Brain microvascular endothelial cell (primary cell): Measurements from ENCODE around the gene MAP2K1.

Source experiments
- DNase-seq: peaks from one replicate; pipeline ENCODE4 v3.0.0-alpha.2; 2020
- H3K27ac ChIP-seq: fragments of 250-450 bp; sonication (Bioruptor Pico); 2 replicates; pipeline ENCODE4 v1.5.1; 2020; ENCODE audit warnings: mild to moderate bottlenecking, moderate library complexity
- H3K27me3 ChIP-seq: fragments of 250-450 bp; sonication (Bioruptor Pico); replicated peaks from 2 replicates; pipeline ENCODE4 v1.5.1; 2020; ENCODE audit warnings: mild to moderate bottlenecking
- H3K36me3 ChIP-seq: fragments of 250-450 bp; sonication (Bioruptor Pico); replicated peaks from 2 replicates; pipeline ENCODE4 v1.5.1; 2020; ENCODE audit warnings: mild to moderate bottlenecking
- H3K4me3 ChIP-seq: 2 replicates; pipeline ENCODE4 v1.5.1; 2011; ENCODE audit warnings: low read depth, mild to moderate bottlenecking, control low read depth, low read length, moderate library complexity
- CTCF ChIP-seq: IDR thresholded peaks from 2 replicates; pipeline ENCODE4 v1.5.1; 2011; ENCODE audit warnings: low read depth, mild to moderate bottlenecking, moderate library complexity, low read length, control low read depth, inconsistent platforms; ENCODE audit errors: missing control alignments
- in situ Hi-C: cut with HindIII; loops from 2 replicates; pipeline ENCODE4 v1.10.0; 2017; ENCODE audit warnings: low sequenced_read_pairs, low pct_ligation_motif_present

Gene MAP2K1

GRCh38 chr15:66481107-66481856, 94.6 kb downstream of the MAP2K1 start:
- TF ChIP-seq CTCF = no peak
- no peak for DNase-seq
- in situ Hi-C loops = no loop called here
- Histone ChIP-seq H3K4me3 (no peak overlapping the region), H3K27me3 (no peaks in the 10 kb centered on the region), H3K27ac (no peak overlapping the region), H3K36me3 (peaks cover 19% of the 10 kb centered on the region)

GRCh38 chr15:66482539-66482938, 95.8 kb downstream of the MAP2K1 start:
- Histone ChIP-seq H3K27ac (no peak overlapping the region), H3K36me3 (peaks cover 30% of the 10 kb centered on the region), H3K27me3 (no peaks in the 10 kb centered on the region), H3K4me3 (no peak overlapping the region)
- no peak for DNase-seq
- in situ Hi-C loops = no loop called here
- no peak for TF ChIP-seq CTCF

GRCh38 chr15:66483131-66483566, 96.4 kb downstream of the MAP2K1 start:
- in situ Hi-C loops = no loop called here
- no peaks in the 10 kb centered on the region for H3K27me3 ChIP-seq
- no peak overlapping the region for H3K27ac ChIP-seq
- H3K4me3 ChIP-seq = no peak overlapping the region
- H3K36me3 ChIP-seq = peaks cover 34% of the 10 kb centered on the region
- no peak for DNase-seq
- TF ChIP-seq CTCF = no peak

GRCh38 chr15:66484539-66485112, 97.9 kb downstream of the MAP2K1 start:
- Histone ChIP-seq H3K36me3 (peaks cover 49% of the 10 kb centered on the region), H3K4me3 (no peak overlapping the region), H3K27ac (no peak overlapping the region), H3K27me3 (no peaks in the 10 kb centered on the region)
- TF ChIP-seq CTCF = no peak
- no peak for DNase-seq
- in situ Hi-C loops = no loop called here

GRCh38 chr15:66486887-66487286, 100.2 kb downstream of the MAP2K1 start:
- TF ChIP-seq CTCF = no peak
- no peak for DNase-seq
- in situ Hi-C loops = no loop called here
- H3K4me3 ChIP-seq = no peak overlapping the region
- H3K27me3 ChIP-seq = no peaks in the 10 kb centered on the region
- H3K27ac ChIP-seq = no peak overlapping the region
- H3K36me3 ChIP-seq = peaks cover 57% of the 10 kb centered on the region
